Liver (tissue), 3 donors: ENCODE results near the gene DPYD.
A peak's percentile ranks its signal among the peaks of the same experiment; 100 is the strongest.

Source experiments
- HNF4A ChIP-seq, 2 donors: conservative IDR thresholded peaks; 2 replicates each; pipeline ENCODE4 v1.6.1; 2016; ENCODE audit warnings: antibody characterized with exemption in 2 of 2, mild to moderate bottlenecking in 2 of 2
- RAD21 ChIP-seq, 2 donors: IDR thresholded peaks; 2 replicates each; pipeline ENCODE4 v1.6.1; 2016; ENCODE audit warnings: antibody characterized with exemption in 2 of 2, mild to moderate bottlenecking in 2 of 2
- REST ChIP-seq: IDR thresholded peaks from 2 replicates; pipeline ENCODE4 v1.6.1; 2016; ENCODE audit warnings: antibody characterized with exemption, mild to moderate bottlenecking
- ZBTB33 ChIP-seq: IDR thresholded peaks from 2 replicates; pipeline ENCODE4 v1.6.1; 2016; ENCODE audit warnings: antibody characterized with exemption
- TF ChIP-seq, protein P1 (sequence below): fragments of 150-350 bp; IDR thresholded peaks from 2 replicates; pipeline ENCODE4 v1.5.1; 2017; ENCODE audit warnings: improper control_type of control experiment, low read depth, low read length; ENCODE audit not compliant: missing input control
- TF ChIP-seq, protein P2 (sequence below): IDR thresholded peaks from 2 replicates; pipeline ENCODE4 v1.6.1; 2016; ENCODE audit warnings: antibody characterized with exemption
- donor health status: healthy.
- donor health status: healthy.

DNA sequence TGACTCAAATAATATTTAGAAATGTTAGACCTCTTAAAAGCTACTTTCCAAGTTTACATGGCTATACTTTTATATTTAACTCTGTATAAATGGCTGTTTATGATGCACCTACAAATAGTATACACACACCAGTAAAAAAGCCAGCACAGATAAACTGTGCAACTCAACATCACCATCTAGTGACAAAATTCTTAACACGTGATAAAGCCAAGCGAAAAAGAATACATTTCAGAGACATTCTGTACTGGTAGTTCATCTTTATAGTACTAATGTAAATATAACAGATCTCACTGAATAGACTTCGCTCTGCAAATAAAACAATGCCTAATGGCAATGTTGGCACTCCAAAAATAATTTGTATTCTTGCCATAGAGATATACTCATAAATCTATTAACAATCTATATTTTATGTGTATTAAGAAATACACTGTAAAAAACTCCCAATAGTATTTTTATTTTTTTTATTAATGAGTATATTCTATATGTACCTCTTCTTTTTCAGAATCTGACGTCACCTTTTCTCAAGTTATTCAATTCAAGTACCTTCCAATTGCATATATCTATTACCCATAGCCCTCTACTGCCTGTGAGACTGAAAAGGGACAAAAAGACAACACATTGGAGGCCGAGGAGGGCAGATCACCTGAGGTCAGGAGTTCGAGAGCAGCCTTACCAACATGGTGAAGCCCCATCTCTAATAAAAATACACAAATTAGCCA, 100.2 kb downstream of the DPYD start:
- TF ChIP-seq, protein P1, sequence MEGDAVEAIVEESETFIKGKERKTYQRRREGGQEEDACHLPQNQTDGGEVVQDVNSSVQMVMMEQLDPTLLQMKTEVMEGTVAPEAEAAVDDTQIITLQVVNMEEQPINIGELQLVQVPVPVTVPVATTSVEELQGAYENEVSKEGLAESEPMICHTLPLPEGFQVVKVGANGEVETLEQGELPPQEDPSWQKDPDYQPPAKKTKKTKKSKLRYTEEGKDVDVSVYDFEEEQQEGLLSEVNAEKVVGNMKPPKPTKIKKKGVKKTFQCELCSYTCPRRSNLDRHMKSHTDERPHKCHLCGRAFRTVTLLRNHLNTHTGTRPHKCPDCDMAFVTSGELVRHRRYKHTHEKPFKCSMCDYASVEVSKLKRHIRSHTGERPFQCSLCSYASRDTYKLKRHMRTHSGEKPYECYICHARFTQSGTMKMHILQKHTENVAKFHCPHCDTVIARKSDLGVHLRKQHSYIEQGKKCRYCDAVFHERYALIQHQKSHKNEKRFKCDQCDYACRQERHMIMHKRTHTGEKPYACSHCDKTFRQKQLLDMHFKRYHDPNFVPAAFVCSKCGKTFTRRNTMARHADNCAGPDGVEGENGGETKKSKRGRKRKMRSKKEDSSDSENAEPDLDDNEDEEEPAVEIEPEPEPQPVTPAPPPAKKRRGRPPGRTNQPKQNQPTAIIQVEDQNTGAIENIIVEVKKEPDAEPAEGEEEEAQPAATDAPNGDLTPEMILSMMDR = peak; percentile 32
- TF ChIP-seq REST (no peak), HNF4A (conservative IDR thresholded peaks at IDR 0.05) (no peak), RAD21 (IDR thresholded peaks at IDR 0.05) (peak; percentile 80 to 81), ZBTB33 (no peak)
- TF ChIP-seq, protein P2, sequence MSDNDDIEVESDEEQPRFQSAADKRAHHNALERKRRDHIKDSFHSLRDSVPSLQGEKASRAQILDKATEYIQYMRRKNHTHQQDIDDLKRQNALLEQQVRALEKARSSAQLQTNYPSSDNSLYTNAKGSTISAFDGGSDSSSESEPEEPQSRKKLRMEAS = no peak
